HCT116 (cell line): ENCODE measurements around the gene LUZP2.

Experiments
- CBX3 ChIP-seq: IDR thresholded peaks from 2 replicates; pipeline ENCODE4 v1.6.1; 2012; ENCODE audit warnings: low read depth
- CEBPB ChIP-seq: IDR thresholded peaks from 2 replicates; pipeline ENCODE4 v1.6.1; 2012; ENCODE audit warnings: low read depth
- CTCF ChIP-seq, 3 experiments: fragments of 200-600 bp in 1 of 3; sonication (generic) in 1 of 3; IDR thresholded peaks in 2 of 3; conservative IDR thresholded peaks in 1 of 3; 2 replicates each; pipeline ENCODE4 v1.5.1; 2012 to 2017; ENCODE audit warnings: low read depth in 2 of 3, low read length in 2 of 3, antibody characterized with exemption in 1 of 3, borderline replicate concordance in 1 of 3, control low read depth in 1 of 3, mild to moderate bottlenecking in 1 of 3, mixed read lengths in 1 of 3, mixed run types in 1 of 3, moderate library complexity in 1 of 3; ENCODE audit not compliant: insufficient read depth in 1 of 3
- EGR1 ChIP-seq: IDR thresholded peaks from 2 replicates; pipeline ENCODE4 v1.6.1; 2012; ENCODE audit warnings: low read depth
- EZH2 ChIP-seq: fragments of 200-600 bp; sonication (generic); IDR thresholded peaks from 2 replicates; pipeline ENCODE4 v1.6.1; 2017; ENCODE audit warnings: antibody characterized with exemption, mixed run types
- EZH2phosphoT487 ChIP-seq: fragments of 200-600 bp; IDR thresholded peaks from 2 replicates; pipeline ENCODE4 v1.6.1; 2018; ENCODE audit warnings: antibody characterized with exemption, borderline replicate concordance
- MAX ChIP-seq: IDR thresholded peaks from 2 replicates; pipeline ENCODE4 v1.6.1; 2012
- POLR2A ChIP-seq: IDR thresholded peaks from 2 replicates; pipeline ENCODE4 v1.7.0; 2011; ENCODE audit warnings: borderline replicate concordance; ENCODE audit not compliant: insufficient read depth, insufficient read length; ENCODE audit errors: extremely low read depth
- REST ChIP-seq: IDR thresholded peaks from 2 replicates; pipeline ENCODE4 v1.6.1; 2012; ENCODE audit warnings: low read depth
- SIN3A ChIP-seq: IDR thresholded peaks from 2 replicates; pipeline ENCODE4 v1.6.1; 2012; ENCODE audit warnings: low read depth
- SP1 ChIP-seq: IDR thresholded peaks from 2 replicates; pipeline ENCODE4 v1.6.1; 2012; ENCODE audit warnings: low read depth
- TCF7L2 ChIP-seq: IDR thresholded peaks from 2 replicates; pipeline ENCODE4 v1.7.0; 2011; ENCODE audit warnings: borderline replicate concordance, inconsistent platforms; ENCODE audit not compliant: insufficient read depth, insufficient read length; ENCODE audit errors: extremely low read depth
- ZNF274 ChIP-seq: fragments of 200-500 bp; sonication (Bioruptor generic); IDR thresholded peaks from 2 replicates; pipeline ENCODE4 v1.6.1; 2014; ENCODE audit warnings: mild to moderate bottlenecking, low read depth, low read length, inconsistent platforms

GRCh38 chr11:24623121-24623520, 126.3 kb downstream of the LUZP2 start:
- TF ChIP-seq EGR1 (no peak), MAX (no peak), CTCF (IDR thresholded peaks at IDR 0.05 in 2 of 3, conservative IDR thresholded peaks at IDR 0.05 in 1 of 3; ENCODE audit: borderline replicate concordance in 1 of 3, insufficient read depth in 1 of 3, low read depth in 2 of 3, low read length in 2 of 3) (no peak), POLR2A (no peak), SIN3A (no peak), CBX3 (no peak), EZH2 (no peak), EZH2phosphoT487 (no peak), SP1 (no peak), TCF7L2 (no peak), ZNF274 (no peak), CEBPB (no peak), REST (no peak)
